BLaER1 (cell line): ENCODE data around the gene GFER.

Experiments used
- H3K27ac ChIP-seq: shearing (Covaris generic); formaldehyde crosslinking; 2 replicates; pipeline ENCODE4 v1.8.1; 2022
- H3K27me3 ChIP-seq: shearing (Covaris generic); formaldehyde crosslinking; 2 replicates; pipeline ENCODE4 v1.8.1; 2022
- H3K36me3 ChIP-seq: shearing (Covaris generic); formaldehyde crosslinking; 2 replicates; pipeline ENCODE4 v1.8.1; 2022
- H3K4me1 ChIP-seq: shearing (Covaris generic); formaldehyde crosslinking; 2 replicates; pipeline ENCODE4 v1.8.1; 2022
- H3K4me2 ChIP-seq: shearing (Covaris generic); formaldehyde crosslinking; 2 replicates; pipeline ENCODE4 v1.8.1; 2022
- H3K4me3 ChIP-seq: shearing (Covaris generic); formaldehyde crosslinking; 2 replicates; pipeline ENCODE4 v1.8.1; 2022
- H3K9ac ChIP-seq: shearing (Covaris generic); formaldehyde crosslinking; 2 replicates; pipeline ENCODE4 v1.8.1; 2022
- H3K9me3 ChIP-seq: shearing (Covaris generic); formaldehyde crosslinking; 2 replicates; pipeline ENCODE4 v1.8.1; 2022
- H4K20me1 ChIP-seq: shearing (Covaris generic); formaldehyde crosslinking; 2 replicates; pipeline ENCODE4 v1.8.1; 2022
- Cebpa-rat ChIP-seq: shearing (Covaris generic); IDR thresholded peaks from 2 replicates; pipeline ENCODE4 v1.8.1; 2022

The GFER gene

DNA sequence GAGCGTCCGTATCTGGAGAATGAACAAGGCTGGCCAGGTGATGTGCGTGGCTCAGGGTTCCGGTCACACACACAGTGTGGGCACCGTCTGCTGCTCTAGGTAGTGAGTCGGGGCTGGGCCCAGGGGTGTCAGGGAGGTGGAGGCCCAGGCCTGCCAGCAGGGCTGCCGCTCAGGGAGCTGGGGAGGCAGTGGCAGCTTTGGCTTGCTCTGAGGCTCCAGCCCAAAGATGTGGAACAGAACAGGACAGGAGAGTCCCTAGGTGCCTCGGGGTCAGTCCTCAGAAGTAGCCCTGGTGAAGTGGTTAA, 7.8 kb upstream of the GFER start:
- Histone ChIP-seq H3K9me3 (no peaks in the 10 kb centered on the region), H3K4me2 (no peak overlapping the region), H3K27ac (no peak overlapping the region), H3K27me3 (peaks cover 37% of the 10 kb centered on the region), H3K9ac (no peak overlapping the region), H3K36me3 (peaks cover 63% of the 10 kb centered on the region), H3K4me3 (no peak overlapping the region), H4K20me1 (peaks cover 80% of the 10 kb centered on the region), H3K4me1 (peaks cover 35% of the 10 kb centered on the region)
- no peak for TF ChIP-seq Cebpa-rat

DNA sequence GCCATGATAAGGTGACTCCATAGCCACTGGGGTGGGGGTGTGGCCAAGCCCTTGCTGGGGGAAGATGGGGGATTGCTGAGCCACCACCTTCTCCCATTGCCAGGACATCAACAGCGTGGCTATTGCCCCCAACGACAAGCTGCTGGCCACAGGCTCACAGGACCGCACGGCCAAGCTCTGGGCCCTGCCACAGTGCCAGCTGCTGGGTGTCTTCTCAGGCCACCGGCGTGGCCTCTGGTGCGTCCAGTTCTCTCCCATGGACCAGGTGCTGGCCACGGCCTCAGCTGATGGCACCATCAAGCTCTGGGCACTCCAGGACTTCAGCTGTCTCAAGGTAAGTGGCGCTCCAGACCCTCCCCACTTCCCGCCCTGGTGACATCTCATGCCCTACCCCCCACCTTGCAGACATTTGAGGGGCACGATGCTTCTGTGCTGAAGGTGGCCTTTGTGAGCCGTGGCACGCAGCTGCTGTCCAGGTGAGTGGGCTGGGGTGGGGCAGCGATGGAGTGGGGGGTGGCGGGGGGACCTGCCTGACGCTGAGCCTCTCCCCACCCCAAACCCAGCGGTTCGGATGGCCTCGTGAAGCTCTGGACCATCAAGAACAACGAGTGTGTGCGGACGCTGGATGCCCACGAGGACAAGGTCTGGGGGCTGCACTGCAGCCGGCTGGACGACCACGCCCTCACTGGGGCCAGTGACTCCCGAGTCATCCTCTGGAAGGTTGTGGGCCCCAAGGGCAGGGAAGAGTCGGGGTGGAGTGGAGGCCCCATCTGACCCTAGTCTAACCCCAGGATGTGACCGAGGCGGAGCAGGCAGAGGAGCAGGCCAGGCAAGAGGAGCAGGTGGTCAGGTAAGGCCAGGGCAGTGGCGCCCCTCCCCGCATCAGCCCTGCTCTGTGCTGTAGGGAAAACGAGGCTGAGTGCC, 6.8 kb upstream of the GFER start:
- Histone ChIP-seq H3K9me3 (no peaks in the 10 kb centered on the region), H3K4me2 (no peak overlapping the region), H3K27ac (no peak overlapping the region), H3K27me3 (peaks cover 47% of the 10 kb centered on the region), H3K36me3 (peaks cover 63% of the 10 kb centered on the region), H3K4me3 (no peak overlapping the region), H3K9ac (no peak overlapping the region), H3K4me1 (peaks cover 32% of the 10 kb centered on the region), H4K20me1 (peaks cover 88% of the 10 kb centered on the region)
- TF ChIP-seq Cebpa-rat = no peak

DNA sequence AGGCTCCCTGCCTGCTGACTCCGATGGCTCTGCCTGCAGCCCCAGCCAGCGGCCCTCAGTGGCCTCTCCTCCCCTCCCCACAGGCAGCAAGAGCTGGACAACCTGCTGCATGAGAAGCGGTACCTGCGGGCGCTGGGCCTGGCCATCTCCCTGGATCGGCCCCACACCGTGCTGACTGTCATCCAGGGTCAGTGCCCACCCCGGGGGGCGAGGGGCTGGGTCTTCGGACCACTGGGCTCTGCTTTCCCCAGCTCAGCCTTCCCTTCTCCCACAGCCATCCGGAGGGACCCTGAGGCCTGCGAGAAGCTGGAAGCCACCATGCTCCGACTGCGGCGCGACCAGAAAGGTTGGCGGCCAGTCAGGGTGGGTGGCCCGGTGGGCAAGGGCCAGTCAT, 6.1 kb upstream of the GFER start:
- H3K9me3 ChIP-seq = no peaks in the 10 kb centered on the region
- H4K20me1 ChIP-seq = peaks cover 87% of the 10 kb centered on the region
- H3K36me3 ChIP-seq = peaks cover 63% of the 10 kb centered on the region
- H3K4me1 ChIP-seq = peaks cover 27% of the 10 kb centered on the region
- H3K9ac ChIP-seq = no peak overlapping the region
- H3K4me2 ChIP-seq = no peak overlapping the region
- no peak for TF ChIP-seq Cebpa-rat
- H3K4me3 ChIP-seq = no peak overlapping the region
- no peak overlapping the region for H3K27ac ChIP-seq
- H3K27me3 ChIP-seq = peaks cover 54% of the 10 kb centered on the region

DNA sequence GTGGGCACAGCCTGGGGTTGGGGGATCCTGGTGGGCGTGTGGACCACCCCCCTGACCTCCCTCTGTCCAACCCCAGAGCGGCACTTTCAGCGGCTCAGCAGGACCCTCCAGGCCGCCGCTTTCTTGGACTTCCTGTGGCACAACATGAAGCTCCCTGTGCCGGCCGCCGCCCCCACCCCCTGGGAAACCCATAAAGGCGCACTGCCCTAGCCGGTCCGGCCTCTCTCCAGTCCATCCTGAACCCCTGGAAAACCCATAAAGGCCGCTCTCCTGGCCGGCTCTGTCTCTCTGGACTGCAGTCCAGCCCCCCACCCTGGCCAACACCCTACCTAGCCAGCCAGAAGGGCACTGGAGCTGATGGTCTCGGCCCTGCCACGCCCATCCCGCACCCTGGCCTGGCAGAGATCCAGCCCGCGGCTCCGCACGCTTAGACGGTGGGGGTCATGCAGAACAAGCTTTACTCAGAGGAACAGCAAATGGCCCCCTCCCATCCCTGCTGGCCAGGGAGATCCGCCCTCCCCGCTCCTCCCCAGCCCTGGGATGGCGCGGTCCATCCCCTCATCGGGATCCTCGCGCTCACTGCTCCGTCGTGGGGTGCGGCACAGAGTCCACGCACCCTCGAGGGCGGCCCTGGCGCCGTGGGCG, 5.4 kb upstream of the GFER start:
- Histone ChIP-seq H3K27ac (no peak overlapping the region), H3K36me3 (peaks cover 61% of the 10 kb centered on the region), H3K27me3 (peaks cover 61% of the 10 kb centered on the region), H4K20me1 (peaks cover 80% of the 10 kb centered on the region), H3K4me1 (peaks cover 26% of the 10 kb centered on the region), H3K9ac (no peak overlapping the region), H3K4me3 (no peak overlapping the region), H3K4me2 (no peak overlapping the region), H3K9me3 (no peaks in the 10 kb centered on the region)
- no peak for TF ChIP-seq Cebpa-rat

DNA sequence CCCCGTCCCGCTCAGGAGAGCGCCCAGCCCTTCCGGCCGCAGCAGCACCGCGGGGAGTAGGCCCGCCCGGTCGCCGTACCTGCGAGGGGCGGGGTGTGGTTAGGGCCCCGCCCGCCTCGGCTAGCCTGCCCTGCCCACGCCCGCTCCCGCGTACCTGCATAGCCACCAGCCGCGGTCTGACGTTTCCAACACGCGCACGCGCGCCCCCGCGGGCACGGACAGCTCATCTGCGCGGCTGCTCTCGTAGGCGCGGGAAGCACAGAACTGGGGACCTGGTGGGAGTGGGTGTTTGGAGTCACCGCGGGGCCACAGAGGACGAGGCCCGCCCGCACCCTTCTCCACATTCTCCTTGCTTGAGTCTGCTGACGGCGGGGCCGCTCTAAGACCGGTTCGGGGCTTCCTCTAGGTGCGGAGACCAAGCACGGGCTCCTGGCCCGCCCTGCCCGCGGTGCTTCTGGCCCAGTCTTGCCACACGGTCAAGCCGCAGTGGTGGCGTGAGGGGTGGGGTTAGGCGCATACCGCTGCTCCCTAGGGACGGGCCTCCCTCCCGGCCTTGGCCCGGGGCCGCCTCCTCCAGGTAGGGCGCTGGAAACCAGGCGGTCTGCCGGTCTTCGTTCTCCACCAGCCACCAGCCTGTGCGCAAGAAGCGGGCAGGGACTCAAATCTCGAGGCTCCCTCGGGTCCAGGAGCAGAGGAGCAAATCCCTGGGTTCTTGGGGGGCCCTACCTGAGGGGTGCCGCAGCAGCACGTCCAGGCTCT, 4.5 kb upstream of the GFER start:
- Histone ChIP-seq H3K36me3 (peaks cover 53% of the 10 kb centered on the region), H3K4me3 (no peak overlapping the region), H3K4me2 (no peak overlapping the region; the same call in 1 of the 2 replicates)

DNA sequence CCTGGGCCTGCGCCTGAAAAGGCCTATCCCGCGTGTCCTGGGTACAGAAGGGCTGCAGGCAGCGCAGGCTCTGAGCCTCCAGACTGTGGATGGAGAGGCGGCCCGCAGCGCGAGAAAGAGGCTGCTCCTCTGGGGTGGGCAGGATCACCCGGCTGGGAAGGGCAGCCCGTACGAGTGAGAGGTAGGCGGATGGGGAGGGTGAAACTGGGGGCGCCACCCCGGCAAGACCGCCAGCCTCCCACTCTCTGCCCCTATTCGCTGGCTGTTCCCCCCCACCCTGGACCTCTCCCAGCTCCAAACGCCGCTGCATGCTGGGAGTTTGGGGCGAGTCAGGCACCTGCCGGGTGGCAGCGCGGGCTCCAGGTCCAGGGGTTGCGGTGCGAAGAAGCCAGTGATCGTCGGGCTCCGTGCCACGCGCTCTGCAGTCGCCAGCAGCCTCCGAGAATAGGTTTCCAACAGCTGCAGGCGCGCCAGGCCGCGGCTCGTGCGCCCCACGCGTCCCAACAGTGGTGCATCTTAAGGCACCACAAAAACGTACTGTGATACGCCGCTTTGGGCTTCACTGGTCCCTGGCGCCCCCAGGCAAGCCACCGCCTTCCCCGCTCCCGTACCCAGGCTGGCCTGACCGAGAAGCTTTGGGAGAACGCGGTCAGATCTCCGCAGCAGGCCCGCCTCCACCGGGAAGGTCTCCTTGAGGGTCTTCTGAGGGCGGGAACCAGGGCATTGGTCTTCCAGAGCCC, 3.8 kb upstream of the GFER start:
- H3K27ac ChIP-seq = no peak overlapping the region
- no peaks in the 10 kb centered on the region for H3K9me3 ChIP-seq
- TF ChIP-seq Cebpa-rat = no peak
- H4K20me1 ChIP-seq = peaks cover 68% of the 10 kb centered on the region
- H3K4me2 ChIP-seq = no peak overlapping the region; the same call in 1 of the 2 replicates
- H3K4me1 ChIP-seq = peaks cover 32% of the 10 kb centered on the region
- H3K4me3 ChIP-seq = no peak overlapping the region
- H3K27me3 ChIP-seq = peaks cover 68% of the 10 kb centered on the region
- no peak overlapping the region for H3K9ac ChIP-seq
- H3K36me3 ChIP-seq = peaks cover 45% of the 10 kb centered on the region

More for the DNA sequence above, 4.5 kb upstream of the GFER start:
- peaks cover 68% of the 10 kb centered on the region for H3K27me3 ChIP-seq
- no peak overlapping the region for H3K9ac ChIP-seq
- H4K20me1 ChIP-seq = peaks cover 71% of the 10 kb centered on the region
- H3K27ac ChIP-seq = no peak overlapping the region
- H3K9me3 ChIP-seq = no peaks in the 10 kb centered on the region
- no peak for TF ChIP-seq Cebpa-rat
- peaks cover 24% of the 10 kb centered on the region for H3K4me1 ChIP-seq

DNA sequence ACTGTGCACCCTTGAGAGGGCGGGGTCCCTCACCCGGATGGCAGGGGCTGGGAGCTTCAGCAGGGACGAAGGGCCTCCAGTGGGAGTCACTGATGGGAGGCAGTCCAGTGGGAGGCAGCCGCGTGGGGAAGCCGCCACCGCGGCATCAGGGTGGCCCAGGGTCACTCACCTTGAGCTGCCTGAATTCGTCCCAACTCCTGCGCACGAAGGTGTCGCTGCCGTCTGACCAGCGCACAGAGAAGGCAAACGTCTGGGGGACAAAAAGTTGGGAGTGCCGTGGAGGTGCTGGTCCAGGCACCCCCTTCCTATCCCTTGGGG, 3.3 kb upstream of the GFER start:
- Histone ChIP-seq H4K20me1 (peaks cover 68% of the 10 kb centered on the region), H3K4me1 (peaks cover 37% of the 10 kb centered on the region), H3K36me3 (peaks cover 45% of the 10 kb centered on the region), H3K4me3 (no peak overlapping the region), H3K4me2 (no peak overlapping the region; the same call in 1 of the 2 replicates), H3K27me3 (peaks cover 68% of the 10 kb centered on the region), H3K27ac (no peak overlapping the region), H3K9me3 (no peaks in the 10 kb centered on the region), H3K9ac (no peak overlapping the region)
- TF ChIP-seq Cebpa-rat = no peak

DNA sequence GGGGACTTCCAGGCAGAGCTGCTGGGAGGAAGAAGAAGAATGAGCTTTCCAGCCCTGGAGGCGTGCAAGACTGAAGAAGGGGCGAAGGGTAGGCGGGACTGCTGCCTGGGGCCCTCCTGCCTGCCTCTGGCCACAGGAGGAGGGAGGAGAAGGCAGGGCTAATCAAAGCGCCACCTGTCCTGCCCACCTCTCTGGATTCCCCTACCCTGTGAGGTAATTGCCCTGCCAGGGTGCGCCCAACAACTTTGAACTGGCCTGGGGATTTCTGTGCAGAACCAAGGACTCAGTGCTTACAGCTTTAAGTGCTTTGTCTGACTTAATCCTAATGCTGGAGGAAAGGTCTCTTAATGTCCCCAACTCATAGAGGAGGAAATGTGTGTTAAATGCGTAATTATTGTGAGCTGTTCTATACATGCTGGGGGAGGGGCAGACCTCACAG, 2.6 kb upstream of the GFER start, which contains the start of gene NOXO1:
Gene NOXO1, minus strand, starts transcription at position 72 of the 439 bp plus-strand sequence. CDS start 290 bp downstream, outside the sequence.
- peaks cover 68% of the 10 kb centered on the region for H3K27me3 ChIP-seq
- H3K27ac ChIP-seq = no peak within 1 kb of the TSS
- H3K9me3 ChIP-seq = no peaks in the 10 kb centered on the region
- no peak within 1 kb of the TSS for H3K9ac ChIP-seq
- no peak within 1 kb of the TSS for H3K4me3 ChIP-seq
- H3K4me1 ChIP-seq = peaks cover 42% of the 10 kb centered on the region
- peaks cover 45% of the 10 kb centered on the region for H3K36me3 ChIP-seq
- no peak within 1 kb of the TSS; the same call in 1 of the 2 replicates for H3K4me2 ChIP-seq
- H4K20me1 ChIP-seq = peaks cover 65% of the 10 kb centered on the region
- TF ChIP-seq Cebpa-rat = no peak

DNA sequence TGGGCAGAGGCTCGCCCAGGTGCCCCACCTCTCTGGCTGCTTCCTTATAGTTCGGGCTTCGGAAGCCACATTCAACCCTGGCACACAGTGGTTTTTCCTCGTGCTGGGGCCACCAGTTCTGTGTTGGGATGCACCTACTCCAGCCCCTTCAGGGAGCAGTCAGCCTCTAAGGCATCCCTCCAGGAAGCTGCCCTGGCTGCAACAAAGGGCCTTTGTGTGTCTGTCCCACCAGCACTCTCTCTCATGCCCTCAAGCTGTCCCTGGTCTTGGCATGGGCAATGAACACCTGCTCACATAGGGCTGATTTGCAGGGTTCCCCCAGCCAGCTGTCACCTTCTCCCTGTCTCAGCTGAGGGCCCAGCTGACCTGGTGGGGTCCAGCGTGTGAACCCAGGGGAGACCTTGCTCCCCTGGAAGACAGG, 2.0 kb upstream of the GFER start:
- Histone ChIP-seq H3K36me3 (peaks cover 45% of the 10 kb centered on the region), H3K27ac (no peak overlapping the region), H3K4me1 (peaks cover 42% of the 10 kb centered on the region), H3K4me2 (no peak overlapping the region), H4K20me1 (peaks cover 66% of the 10 kb centered on the region), H3K4me3 (no peak overlapping the region), H3K9ac (no peak overlapping the region), H3K9me3 (no peaks in the 10 kb centered on the region), H3K27me3 (peaks cover 68% of the 10 kb centered on the region)
- no peak for TF ChIP-seq Cebpa-rat
